ENCODE results near the gene GBP6.

DNA sequence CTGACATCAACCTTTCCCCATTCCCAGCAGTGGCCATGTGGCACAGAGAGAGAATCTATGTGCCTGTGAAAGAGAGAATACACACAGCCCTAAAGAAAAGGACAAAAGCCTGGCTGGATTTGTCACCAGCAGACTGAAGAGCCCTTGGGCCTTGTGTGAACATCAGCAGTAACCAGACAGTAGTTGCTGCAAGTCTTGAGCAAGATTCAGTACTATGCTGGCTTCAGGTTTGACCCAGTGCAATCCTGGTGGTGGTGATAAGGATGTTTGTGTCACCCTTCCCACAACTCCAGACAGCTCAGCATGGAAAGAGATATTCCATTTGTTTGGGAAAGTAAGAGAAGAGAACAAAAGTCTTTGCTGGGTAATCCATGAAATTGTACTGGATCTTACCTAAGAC, 28.4 kb upstream of the GBP6 start:
- TF ChIP-seq CTCF (IDR thresholded peaks at IDR 0.05; ENCODE audit: low read length) = no peak
- TF ChIP-seq EZH2 (optimal IDR thresholded peaks at IDR 0.05; ENCODE audit: low read depth, low read length) = no peak

Measured in MM.1S (cell line).